ENCODE data around the gene TNFRSF9.
"Not testable (repeated sequence)": the region's sequence is repeated elsewhere in the genome, so short reads cannot be mapped to it uniquely, and the experiment has no call there.

TNFRSF9 gene

DNA sequence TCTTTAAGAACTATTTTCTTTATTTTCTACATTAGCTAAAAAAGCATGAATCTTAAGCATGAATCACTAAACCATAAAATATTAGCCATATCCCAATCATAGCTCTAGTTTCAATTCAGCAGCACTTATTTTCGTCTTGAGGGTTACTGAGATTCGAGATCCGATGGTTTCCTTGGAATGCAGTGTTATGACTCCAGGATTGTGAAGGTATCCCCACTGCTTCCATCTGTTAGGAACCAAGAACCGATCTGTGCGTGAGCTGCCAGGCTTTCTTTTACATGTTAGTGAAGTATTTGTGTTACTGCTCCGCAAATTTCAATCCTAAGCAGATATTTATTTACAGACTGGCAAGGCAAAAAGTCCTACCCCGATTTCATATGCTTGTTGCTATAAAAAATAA lies 18.8 kb downstream of the TNFRSF9 start:
- no peak for DNase-seq (ENCODE audit: low read depth, low spot score)

DNA sequence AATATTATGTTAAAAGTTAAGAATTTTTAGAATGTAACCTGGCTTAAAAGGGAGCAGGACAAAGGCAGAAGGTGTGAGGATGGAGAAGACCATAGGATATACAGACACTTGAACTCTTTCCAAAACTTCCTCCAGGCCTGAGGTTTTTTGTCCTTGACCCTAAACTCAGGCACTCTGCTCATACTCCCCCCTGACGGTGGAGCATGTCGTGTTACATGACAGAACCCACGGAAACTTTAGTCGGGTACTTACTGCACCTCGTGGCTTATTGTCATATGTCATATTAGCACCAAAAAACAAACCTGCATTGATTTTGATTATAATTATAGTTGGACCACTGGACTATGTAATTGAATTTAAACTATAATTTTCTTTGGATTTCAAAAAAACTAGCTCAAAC lies 20.8 kb downstream of the TNFRSF9 start:
- no peak for DNase-seq (ENCODE audit: low read depth, low spot score)

DNA sequence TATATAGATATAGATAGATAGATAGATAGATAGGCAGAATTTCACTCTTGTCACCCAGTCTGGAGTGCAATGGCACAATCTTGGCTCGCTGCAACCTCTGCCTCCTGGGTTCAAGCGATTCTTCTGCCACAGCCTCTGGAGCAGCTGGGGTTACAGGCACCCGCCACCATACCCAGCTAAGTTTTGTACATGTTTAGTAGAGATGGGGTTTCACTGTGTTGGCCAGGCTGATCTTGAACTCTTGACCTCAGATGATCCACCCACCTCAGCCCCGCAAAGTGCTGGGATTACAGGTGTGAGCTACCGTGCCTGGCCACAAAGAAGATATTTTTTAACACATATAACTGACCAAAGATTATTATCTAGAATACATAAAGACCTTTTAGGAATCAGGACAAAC lies 22.7 kb downstream of the TNFRSF9 start:
- not testable (repeated sequence) for DNase-seq (ENCODE audit: low read depth, low spot score)

DNA sequence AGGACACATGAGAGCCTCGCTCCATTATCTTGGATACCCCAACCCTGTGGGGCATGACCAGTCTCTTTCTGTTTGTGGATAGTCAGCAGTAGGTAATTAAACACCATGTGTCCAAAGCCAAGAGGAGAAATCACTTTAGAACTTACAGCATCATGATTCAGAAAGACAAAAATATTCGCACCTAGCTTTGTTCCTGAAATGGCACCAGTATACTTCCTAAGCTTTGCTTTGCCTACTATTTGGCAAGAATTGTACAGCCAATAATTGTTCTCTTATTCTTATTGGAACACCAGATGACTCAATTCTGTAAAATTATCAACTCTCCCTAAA lies 24.2 kb downstream of the TNFRSF9 start:
- DNase-seq (ENCODE audit: low read depth, low spot score): no peak

DNA sequence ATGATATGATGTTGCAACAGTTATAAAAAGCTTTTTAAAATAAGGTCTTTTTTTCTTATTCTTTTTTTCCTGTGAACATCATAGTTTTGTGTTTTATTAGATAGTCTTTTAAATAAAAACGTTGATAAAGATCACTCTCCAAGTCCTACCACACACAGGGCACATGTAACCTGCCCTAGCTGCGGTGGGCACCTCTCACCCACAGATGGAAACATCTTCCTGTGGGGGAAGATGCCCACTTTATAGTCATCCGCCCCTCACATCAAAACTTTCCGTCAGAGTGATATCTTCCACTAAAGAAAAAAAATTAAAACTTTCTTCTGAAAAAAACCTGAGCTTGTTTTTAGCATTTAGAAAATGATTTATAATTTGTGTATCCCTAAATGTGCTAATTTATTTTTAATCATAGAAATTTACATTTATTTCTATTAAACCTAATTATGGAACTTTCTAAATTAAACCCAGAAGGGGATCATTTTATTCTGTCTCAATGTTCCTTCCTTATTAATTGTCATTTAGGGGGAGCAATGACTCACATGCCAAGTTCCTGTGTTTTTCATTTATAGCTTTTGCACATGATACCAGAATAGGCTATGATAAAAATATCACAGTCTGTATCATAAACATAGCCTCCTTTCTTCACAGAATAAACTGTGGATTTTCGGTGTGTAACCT lies 24.7 kb downstream of the TNFRSF9 start:
- DNase-seq (ENCODE audit: low read depth, low spot score): no peak

DNA sequence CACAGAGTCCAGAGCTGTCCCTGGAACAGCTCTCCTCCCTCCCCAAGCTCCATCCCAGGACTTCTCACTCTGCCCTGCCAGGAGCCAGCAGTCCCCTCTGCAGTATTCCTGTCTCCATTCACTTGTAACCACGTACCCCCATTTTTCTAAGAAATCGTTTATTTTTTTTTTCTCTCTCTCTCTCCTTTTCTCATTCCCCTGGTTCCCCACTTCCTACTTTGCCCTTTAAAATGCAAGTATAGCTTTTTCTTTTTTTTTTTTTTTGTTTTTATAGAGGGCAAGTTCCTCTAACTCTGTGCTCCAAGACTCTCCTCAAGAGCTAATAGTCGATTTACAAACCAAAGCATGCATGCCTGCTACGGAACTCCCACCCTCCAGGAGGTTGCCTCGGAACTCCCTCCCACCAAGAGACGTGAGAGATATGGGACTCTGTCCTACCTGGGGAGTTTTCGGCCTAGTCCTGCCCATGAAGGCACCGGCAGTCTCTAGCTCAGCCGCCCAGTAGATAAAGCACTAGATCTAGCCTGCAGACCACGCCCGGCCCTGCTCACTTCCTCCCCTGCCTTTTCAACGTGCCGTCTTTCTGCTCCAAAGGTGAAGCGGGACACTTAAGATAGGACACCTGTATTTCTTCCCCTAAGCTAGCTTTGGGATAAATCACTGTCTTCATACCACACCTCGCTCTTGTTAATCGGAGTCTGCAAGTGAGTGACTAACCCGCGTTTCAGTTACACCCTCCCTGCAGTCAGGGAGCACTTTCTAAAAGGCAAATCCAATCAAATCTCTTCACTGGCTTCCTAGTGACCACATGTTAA lies 27.7 kb downstream of the TNFRSF9 start:
- DNase-seq (ENCODE audit: low read depth, low spot score): no peak

DNA sequence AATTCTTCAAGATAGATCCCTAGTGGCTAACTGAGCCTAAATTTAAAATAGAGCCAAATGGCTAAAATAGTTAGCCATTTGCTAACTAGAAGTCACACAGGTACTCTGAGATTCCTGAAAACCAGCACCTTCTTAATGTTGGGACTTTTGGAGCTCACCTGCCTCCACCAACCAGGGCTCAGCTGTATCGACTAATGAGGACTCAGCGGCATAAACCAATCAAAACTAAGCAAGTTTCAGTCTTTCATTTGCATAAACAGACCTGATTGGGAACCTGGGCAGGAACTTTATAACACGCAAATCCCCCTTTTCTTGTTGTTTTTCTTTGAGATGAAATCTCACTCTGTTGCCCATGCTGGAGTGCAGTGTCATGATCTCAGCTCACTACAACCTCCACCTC lies 28.5 kb downstream of the TNFRSF9 start:
- DNase-seq (ENCODE audit: low read depth, low spot score): no peak

DNA sequence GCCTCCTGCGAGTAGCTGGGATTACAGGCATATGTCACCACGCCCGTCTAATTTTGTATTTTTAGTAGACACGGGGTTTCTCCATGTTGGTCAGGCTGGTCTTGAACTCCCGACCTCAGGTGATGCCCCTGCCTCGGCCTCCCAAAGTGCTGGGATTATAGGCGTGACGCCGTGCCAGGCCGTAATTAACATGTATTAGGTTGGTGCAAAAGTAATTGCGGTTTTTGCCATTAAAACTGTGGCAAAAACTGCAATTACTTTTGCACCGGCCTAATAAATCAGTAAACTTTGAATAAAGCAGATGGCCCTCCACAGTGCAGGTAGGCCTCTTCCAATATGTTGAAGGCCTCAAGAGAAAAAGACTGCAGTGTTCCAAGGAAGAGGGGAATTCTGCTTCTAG lies 35.4 kb downstream of the TNFRSF9 start:
- DNase-seq (ENCODE audit: low read depth, low spot score): no peak

DNA sequence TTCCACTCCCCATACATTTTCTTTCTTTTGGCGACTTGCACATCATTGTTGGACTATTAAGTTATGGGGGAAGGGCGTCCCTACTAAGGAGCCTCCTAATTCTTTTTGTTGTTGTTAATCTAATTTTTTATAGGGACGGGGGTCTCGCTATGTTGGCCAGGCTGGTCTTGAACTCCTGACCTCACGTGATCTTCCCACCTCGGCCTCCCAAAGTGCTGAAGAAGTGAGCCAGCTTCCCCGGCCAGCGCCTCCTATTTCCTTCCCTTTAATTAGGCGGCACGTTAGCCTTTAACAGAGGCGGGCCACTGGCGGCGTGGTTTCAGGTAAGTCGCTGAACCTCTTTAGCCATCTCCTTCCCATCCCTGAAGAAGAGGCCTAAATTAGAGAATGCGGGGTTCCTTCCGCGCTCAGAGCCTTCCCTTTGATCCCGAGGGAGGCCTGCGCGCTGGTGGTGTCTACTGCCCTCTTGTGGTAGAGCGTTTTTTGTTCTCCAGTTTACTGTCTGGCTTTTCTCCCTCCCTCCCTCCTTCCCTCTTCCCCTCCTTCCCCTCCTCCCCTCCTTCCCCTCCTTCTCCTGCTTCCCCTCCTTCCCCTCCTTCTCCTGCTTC lies 38.1 kb downstream of the TNFRSF9 start:
- DNase-seq (ENCODE audit: low read depth, low spot score): peak; percentile 28

DNA sequence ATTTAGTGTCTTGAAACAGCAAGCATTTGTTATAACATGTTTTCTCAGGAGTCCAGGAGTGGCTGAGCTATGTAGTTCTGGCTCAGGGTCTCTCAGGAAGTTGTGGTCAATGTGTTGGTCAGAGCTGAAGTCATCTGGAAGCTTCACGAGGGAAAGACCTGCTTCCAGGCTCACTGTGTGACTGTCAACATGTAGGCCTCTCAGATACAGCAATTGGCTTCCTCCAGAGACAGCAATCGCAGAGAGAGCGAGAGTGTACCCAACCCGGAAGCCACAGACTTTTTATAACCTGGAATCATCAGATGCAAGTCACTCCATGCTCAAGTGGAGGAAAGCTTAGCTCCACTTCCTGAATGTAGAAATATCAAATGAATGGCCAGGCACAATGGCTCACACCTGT lies 40.9 kb downstream of the TNFRSF9 start:
- DNase-seq (ENCODE audit: low read depth, low spot score): no peak

DNA sequence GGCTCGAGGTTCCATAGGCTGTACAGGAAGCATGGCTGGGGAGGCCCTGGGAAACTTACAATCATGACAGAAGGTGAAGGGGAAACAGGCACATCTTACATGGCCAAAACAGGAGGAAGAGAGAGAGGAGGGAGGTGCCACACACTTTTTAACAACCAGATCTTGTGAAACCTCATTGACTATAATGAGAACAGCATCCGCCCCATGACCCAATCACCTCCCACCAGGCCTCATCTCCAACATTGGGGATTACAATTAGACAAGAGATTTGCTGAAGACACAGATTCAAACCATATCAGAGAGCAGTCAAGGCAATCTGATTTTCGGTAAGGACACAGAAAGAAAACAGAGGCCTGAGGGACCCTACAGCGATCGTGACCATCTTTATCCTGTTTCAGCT lies 41.7 kb downstream of the TNFRSF9 start:
- DNase-seq (ENCODE audit: low read depth, low spot score): no peak

DNA sequence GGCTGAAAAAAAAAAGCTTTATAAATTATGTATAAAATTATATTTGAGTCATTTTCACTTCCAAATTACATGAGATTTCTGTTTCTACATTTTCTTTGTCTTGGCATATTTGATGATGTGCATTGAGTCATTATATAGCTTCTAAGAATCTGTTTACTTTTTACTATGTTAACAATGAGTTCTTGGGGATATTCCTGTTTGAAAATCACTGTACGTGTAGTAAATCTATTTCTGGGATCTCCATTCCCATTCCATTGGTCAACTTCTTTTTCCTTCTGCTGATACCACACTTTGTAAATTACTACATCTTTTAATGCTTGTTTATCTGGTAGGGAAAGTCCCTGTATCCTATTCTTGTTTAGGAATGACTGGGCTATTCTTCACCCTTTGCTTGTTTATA lies 43.6 kb downstream of the TNFRSF9 start:
- no peak for DNase-seq (ENCODE audit: low read depth, low spot score)

DNA sequence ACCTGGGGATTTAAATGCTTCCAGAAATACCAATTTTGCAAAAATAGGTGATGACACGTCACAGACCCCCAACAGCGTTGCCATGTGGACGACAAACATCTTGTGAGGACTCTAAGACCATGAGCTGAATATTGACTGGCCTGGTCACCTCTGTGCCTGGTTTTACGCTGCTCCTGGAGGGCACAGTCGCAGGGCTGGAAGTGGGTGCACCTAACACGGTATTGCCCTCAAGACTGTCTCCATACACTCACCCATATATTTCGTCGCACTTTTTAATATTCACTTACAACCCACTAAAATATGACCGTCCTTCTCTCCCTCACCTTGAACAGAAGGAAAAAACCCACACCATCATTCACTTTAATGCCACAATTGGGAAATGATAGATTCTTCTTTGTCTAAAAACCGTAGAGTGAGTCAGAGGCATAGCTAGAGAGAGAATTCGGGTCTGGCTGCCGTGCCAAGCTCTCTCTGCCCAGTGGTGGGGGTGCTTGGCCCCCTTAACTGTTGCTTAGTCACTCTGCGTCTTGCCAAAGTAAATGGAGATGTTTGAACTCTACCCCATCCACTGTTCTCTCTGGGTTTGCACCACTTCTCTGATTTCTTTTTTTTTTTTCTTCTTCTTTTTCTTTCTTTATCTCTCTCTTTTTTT lies 47.0 kb downstream of the TNFRSF9 start:
- no peak for DNase-seq (ENCODE audit: low read depth, low spot score)

DNA sequence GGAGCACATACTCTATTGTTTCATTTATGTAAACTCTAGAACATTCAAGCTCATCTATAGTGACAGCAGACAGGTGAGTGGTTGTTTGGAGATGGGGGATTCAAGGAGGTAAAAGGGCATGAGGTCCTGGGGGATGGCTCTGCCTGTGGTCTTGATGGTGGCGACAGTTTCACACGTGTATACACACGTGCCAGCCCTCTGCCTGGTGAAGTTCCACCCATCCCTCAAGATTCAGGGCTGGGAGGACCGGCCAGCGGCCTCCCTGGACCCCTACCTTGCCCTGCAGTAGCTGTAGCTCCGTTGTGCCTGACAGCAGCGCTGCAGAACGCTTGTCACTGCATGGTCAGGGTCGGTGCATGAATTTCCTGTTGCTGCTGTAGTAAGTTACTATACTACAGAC lies 48.8 kb downstream of the TNFRSF9 start:
- no peak for DNase-seq (ENCODE audit: low read depth, low spot score)

DNA sequence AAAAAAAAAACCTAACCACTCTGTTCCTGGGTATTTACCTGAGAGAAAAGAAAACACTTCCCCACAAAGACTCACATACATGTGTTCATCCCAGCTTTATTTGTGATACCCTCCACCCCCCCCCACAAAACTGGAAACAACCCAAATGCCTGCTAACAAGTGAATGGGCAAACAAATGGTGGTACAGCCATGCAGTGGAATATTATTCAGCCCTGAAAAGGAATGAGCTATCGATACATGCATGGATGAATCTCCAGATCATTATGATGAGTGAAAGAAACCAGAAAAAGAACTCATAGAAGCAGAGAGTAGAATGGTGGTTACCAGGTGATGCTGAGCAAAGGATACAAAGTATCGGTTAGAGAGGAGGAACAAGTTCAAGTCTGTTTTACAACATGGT lies 49.8 kb downstream of the TNFRSF9 start:
- DNase-seq (ENCODE audit: low read depth, low spot score): no peak

DNA sequence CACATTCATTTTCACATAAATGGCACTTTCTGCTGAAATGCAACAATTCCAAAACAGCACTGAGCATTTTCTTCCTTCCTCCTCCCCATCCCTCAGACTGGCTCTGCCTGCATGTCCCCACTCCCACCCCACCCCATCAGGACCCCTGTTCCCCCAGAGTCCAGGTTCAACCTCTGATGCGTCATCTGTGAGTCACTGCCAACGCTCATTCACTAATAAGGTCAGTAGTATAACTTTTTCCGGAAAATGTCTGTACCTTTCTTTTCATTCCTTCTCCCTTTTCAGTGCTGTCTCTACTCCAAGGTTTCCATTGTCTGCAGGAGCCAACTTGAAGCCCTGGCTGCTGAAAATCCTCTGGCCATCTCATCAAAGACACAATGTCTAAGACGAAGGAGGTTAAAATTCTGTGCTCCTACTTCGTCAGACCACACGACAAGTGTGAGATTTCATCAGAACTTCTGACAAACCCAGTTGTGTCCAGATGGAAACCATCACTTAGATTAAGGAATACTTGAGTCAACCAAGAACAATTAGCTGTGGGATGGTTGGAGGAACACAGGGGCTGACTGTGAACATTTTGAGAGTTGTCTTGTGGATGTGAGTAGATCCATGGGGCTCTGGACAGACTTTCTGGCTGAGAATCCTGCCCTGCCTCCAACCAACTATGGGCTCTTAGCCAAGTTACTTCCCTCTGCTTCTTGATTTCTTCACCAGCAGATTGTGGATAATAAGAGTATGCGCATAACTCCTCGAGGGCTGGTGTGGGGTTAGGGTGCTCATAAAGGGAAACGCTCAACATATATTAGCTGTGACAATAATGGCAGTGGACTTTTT lies 52.2 kb downstream of the TNFRSF9 start:
- DNase-seq (ENCODE audit: low read depth, low spot score): no peak

DNA sequence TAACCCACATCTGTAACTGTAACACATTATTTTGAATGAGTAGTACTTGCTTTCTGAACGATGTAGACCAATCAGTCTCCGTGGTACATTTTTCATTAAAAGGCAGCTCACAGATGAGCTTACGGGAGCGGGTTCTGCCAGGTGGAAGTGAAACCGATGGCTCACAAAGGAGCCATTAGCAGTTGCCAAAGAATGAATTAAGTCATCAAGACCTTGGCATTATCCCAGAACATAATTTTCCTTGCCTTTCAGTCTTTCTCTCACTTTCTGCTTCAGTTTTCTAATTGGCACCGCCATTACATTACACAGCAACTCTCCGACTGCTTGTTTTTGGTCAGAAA lies 54.3 kb downstream of the TNFRSF9 start:
- no peak for DNase-seq (ENCODE audit: low read depth, low spot score)

DNA sequence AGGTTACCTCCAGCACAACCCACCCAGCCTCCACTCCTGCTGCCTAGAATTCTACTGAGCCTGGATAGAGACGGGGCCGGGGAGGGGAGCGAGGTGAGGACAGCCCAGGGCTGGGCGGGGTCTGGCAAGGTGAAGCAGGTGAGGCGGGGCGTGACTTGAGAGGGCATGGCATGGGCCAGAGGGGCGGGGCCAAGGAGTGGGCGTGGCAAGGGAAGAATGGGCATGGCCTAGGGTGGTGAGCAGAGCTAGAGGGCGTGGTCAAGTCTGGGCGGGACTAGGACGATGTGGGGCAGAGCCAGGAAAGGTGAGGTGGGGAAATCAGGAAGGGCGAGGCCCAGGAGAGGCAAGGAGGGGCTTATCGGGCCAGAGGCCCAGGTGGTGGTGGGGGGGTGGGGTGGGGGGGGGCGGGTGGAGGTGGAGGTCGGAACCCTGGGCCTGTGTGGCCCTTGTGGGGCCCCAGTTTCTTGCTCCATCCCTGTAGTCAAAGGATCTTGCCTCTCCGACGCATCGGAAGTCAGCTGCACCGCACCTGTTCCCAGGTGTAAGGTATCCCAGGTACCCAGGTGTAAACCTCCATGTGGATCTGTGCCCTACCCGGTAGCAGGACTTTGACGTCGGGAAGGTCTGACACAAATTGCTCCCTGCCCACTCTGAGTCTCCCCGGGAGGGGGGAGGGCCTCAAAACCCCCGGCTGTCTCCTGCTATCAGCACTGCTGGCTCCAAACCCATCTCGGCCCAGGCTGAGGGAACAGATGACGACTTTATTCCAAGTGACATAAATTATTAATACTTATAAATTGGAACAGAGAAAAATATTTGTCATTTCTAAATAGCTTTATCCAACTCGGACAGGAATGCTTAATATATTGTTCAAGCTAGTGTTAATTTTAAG lies 54.9 kb downstream of the TNFRSF9 start:
- no peak for DNase-seq (ENCODE audit: low read depth, low spot score)

DNA sequence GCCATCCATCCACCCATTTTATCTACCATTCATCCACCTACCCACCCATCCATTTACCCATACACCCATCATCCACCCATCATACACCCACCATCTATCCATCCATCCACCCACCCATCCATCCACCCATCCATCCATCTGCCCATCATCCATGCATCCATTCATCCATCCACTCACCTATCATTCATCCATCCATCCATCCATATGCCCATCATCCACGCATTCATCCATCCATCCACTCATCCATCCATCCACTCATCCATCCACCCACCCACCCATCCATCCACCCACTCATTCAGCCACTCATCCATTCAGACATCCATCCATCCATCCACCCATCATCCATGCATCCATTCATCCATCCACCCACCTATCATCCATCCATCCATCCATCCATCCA lies 55.9 kb downstream of the TNFRSF9 start:
- DNase-seq (ENCODE audit: low read depth, low spot score): no peak

DNA sequence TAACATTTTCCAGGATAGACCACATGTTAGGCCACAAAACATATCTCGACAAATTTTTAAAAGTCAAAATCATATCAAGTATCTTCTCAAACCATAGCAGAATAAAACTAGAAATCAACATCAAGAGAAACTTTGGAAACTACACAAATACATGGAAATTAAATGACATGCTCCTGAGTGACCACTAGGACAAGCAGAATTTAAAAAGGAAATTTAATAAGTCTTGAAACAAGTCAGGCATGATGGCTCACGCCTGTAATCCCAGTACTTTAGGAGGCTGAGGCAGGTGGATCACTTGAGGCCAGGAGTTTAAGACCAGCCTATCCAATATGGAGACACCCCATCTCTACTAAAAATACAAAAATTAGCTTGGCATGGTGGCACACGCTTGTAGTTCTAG lies 61.4 kb downstream of the TNFRSF9 start:
- no peak for DNase-seq (ENCODE audit: low read depth, low spot score)

DNA sequence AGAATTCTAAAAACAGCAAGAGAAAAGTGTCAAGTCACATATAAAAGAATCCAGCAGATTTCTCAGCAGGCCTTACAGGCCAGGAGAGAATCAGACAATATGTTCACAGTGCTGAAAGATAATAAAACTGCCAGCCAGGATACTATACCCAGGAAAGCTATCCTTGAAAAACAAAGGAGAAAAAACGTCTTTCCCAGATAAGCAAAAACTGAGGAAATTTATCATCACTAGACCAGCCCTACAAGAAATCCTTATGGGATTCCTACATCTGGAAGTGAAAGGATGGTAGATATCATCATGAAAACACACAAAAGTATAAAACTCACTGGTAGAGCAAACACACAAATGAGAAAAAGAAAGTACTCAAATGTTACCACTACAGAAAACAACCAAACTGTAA lies 62.6 kb downstream of the TNFRSF9 start:
- no peak for DNase-seq (ENCODE audit: low read depth, low spot score)
